AG04449 (cell line): ENCODE measurements around the gene PLK1.
"Not testable (repeated sequence)": the region's sequence is repeated elsewhere in the genome, so short reads cannot be mapped to it uniquely, and the experiment has no call there.

Experiments
- CTCF ChIA-PET: fragments of 350-600 bp; formaldehyde crosslinking; extraction: SDS; loops from one replicate; lab custom pipeline; 2021; ENCODE audit warnings: antibody characterized with exemption; lab: Yijun Ruan, JAX
- POLR2A ChIA-PET: fragments of 400-600, 350-600 bp; formaldehyde crosslinking; extraction: SDS; loops from one replicate; lab custom pipeline; 2020; ENCODE audit warnings: antibody characterized with exemption, inconsistent platforms; lab: Yijun Ruan, JAX
- DNase-seq: peaks from one replicate; pipeline ENCODE4 v3.0.0-alpha.2; 2010; ENCODE audit warnings: low read depth, low spot score
- H3K4me3 ChIP-seq: 2 replicates; pipeline ENCODE4 v1.5.1; 2011; ENCODE audit warnings: low read depth, mild to moderate bottlenecking, control low read depth, low read length
- CTCF ChIP-seq: IDR thresholded peaks from one replicate; pipeline ENCODE4 v1.5.1; 2011; ENCODE audit warnings: mild to moderate bottlenecking, moderate library complexity, low read length, control low read depth, inconsistent platforms; ENCODE audit not compliant: insufficient read depth; ENCODE audit errors: missing control alignments

PLK1 gene

DNA sequence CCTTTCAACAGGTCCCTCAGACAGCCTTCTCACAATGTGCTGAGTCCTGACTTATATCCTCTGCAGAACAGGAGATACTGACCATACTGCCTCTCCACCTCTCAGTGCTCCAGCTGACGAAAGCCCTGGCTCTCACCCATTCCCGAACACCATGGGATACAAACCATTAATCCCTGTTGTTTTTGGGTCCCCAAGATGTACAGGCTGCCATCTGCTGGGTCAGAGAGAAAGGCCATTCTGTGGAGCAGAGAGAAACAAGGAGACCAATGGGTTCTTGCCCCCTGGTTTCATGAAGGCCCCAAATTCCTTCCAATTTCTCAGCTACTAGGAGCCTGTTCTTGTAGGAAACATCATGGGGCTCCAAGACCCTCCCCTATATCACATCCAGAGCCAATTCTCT, 31.3 kb downstream of the PLK1 start:
- CTCF ChIA-PET = interaction anchor here (0.6 kb wide), 1 partner anchor 292 kb away, joined by 3 read pairs; no protein-coding TSS in a partner anchor

DNA sequence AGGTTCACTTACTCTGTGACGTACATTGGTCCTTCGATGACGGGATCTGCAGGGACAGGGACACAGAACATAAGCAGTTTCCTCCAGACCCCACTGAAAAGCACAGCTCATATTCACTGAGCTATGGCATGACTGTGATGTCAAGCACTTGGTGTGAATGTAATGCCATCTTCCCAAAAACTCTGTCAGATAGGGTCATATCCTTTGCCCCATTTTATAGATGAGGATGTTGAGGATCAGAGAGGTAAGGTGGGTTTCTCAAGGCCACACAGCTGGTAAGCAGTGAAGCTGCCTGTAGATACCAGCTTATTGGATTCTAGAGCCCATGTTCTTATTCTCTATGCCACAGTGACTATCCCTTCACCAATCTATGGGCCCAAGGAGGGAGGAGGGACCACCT, 31.8 kb downstream of the PLK1 start:
- POLR2A ChIA-PET = no interaction called here
- no peak overlapping the region for H3K4me3 ChIP-seq
- TF ChIP-seq CTCF = no peak
- DNase-seq = no peak
- CTCF ChIA-PET = interaction anchor here (0.6 kb wide), 1 partner anchor 291 kb away, joined by 3 read pairs; no protein-coding TSS in a partner anchor

More for the DNA sequence above, 31.3 kb downstream of the PLK1 start:
- POLR2A ChIA-PET = no interaction called here
- DNase-seq = no peak
- TF ChIP-seq CTCF = no peak
- H3K4me3 ChIP-seq = no peak overlapping the region

GRCh38 chr16:23711785-23712184, 33.1 kb downstream of the PLK1 start:
- no peak overlapping the region for H3K4me3 ChIP-seq
- no peak for DNase-seq
- TF ChIP-seq CTCF = no peak
- ChIA-PET POLR2A (no interaction called here), CTCF (interaction anchor here (0.8 kb wide), 1 partner anchor 16 kb away, joined by 3 read pairs; no protein-coding TSS in a partner anchor)

- ChIA-PET POLR2A (no interaction called here), CTCF (no interaction called here)
- no peak for TF ChIP-seq CTCF
- H3K4me3 ChIP-seq = no peak within 1 kb of the TSS
- no peak for DNase-seq
Measured at GRCh38 chr16:23712976-23713375, 34.3 kb downstream of the PLK1 start, which contains the start of gene ERN2. Gene ERN2 (minus strand): TSS chr16:23713222. CDS start chr16:23713187, 35 bp downstream.

GRCh38 chr16:23716484-23716883, 37.8 kb downstream of the PLK1 start:
- POLR2A ChIA-PET = no interaction called here
- CTCF ChIA-PET = interaction anchor here (1.3 kb wide), 1 partner anchor 11 kb away, joined by 3 read pairs; no protein-coding TSS in a partner anchor

GRCh38 chr16:23722613-23723240, 44.0 kb downstream of the PLK1 start:
- CTCF ChIA-PET, POLR2A ChIA-PET: not testable (repeated sequence)

More at GRCh38 chr16:23716484-23716883, 37.8 kb downstream of the PLK1 start:
- DNase-seq = no peak
- no peak for TF ChIP-seq CTCF
- no peak overlapping the region for H3K4me3 ChIP-seq

More at GRCh38 chr16:23722613-23723240, 44.0 kb downstream of the PLK1 start:
- H3K4me3 ChIP-seq, DNase-seq: not testable (repeated sequence)
